GM19438 (cell line): Measurements from ENCODE around the gene FBP1.
"Not testable (repeated sequence)": the region's sequence is repeated elsewhere in the genome, so short reads cannot be mapped to it uniquely, and the experiment has no call there.

ENCODE experiments used
- ATAC-seq: cut with Tn5 transposase; IDR thresholded peaks from one replicate; pipeline ENCODE4 v1.9.1; 2021; ENCODE audit warnings: low read depth; ENCODE audit not compliant: unreplicated experiment

Gene FBP1

GRCh38 chr9:94623253-94623652, 16.1 kb downstream of the FBP1 start:
- no peak for ATAC-seq

GRCh38 chr9:94622087-94622800, 17.1 kb downstream of the FBP1 start:
- ATAC-seq = no peak

GRCh38 chr9:94619026-94619425, 20.3 kb downstream of the FBP1 start:
- ATAC-seq = no peak

GRCh38 chr9:94613003-94613402, 26.3 kb downstream of the FBP1 start:
- ATAC-seq = no peak

- ATAC-seq = no peak
Observed at GRCh38 chr9:94612071-94612470, 27.2 kb downstream of the FBP1 start.

GRCh38 chr9:94611638-94612068, 27.7 kb downstream of the FBP1 start:
- ATAC-seq = no peak

- no peak for ATAC-seq
Observed at GRCh38 chr9:94610181-94610606, 29.1 kb downstream of the FBP1 start.

- ATAC-seq = no peak
Observed at GRCh38 chr9:94607423-94607691, 32.0 kb downstream of the FBP1 start.

- no peak for ATAC-seq
Observed at GRCh38 chr9:94606646-94607422, 32.5 kb downstream of the FBP1 start.

- ATAC-seq = no peak
Observed at GRCh38 chr9:94603259-94604160, 35.8 kb downstream of the FBP1 start.

GRCh38 chr9:94602666-94603065, 36.7 kb downstream of the FBP1 start:
- no peak for ATAC-seq

- ATAC-seq = no peak
Observed at GRCh38 chr9:94600715-94601114, 38.6 kb downstream of the FBP1 start.

- ATAC-seq = no peak
Observed at GRCh38 chr9:94600258-94600657, 39.1 kb downstream of the FBP1 start.

- ATAC-seq = no peak
Observed at GRCh38 chr9:94599102-94599501, 40.2 kb downstream of the FBP1 start.

- ATAC-seq = no peak
Observed at GRCh38 chr9:94593459-94594345, 45.6 kb downstream of the FBP1 start, which contains the start of gene FBP2. TSS of gene FBP2 (minus strand) at chr9:94593824. CDS start at chr9:94593726, 98 bp downstream.

GRCh38 chr9:94592683-94593082, 46.6 kb downstream of the FBP1 start:
- not testable (repeated sequence) for ATAC-seq

GRCh38 chr9:94591876-94592275, 47.4 kb downstream of the FBP1 start:
- no peak for ATAC-seq

GRCh38 chr9:94591046-94591545, 48.2 kb downstream of the FBP1 start:
- not testable (repeated sequence) for ATAC-seq

GRCh38 chr9:94588681-94589080, 50.6 kb downstream of the FBP1 start:
- ATAC-seq = no peak

GRCh38 chr9:94586814-94587213, 52.5 kb downstream of the FBP1 start:
- no peak for ATAC-seq
